ENCODE results near the gene C5orf22.

C5orf22 gene

DNA sequence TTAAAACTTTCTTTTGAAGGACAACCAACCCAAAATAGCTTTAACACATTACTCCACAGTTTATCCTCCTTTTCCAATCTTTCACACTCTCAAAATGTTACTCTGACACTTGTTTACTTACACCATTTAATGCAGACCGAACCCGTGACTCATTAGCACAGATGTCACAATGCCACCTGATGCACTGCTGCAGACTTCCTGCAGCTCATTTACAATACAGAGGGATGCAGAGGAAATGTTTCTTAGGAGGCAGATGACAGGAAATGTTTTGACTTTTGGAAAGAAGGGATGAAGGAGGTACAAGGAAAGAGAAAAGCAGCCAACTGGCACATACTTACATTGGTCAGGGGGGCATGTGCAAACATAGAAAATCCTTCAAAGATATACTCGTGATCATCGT lies 39.2 kb upstream of the C5orf22 start:
- Histone ChIP-seq H3K4me1 (no peaks in the 10 kb centered on the region), H3K4me3 (ENCODE audit: low read depth, low read length) (no peak overlapping the region), H3K4me2 (ENCODE audit: low read length) (no peak overlapping the region), H3K27me3 (ENCODE audit: control insufficient read depth, insufficient read depth, low read length) (no peaks in the 10 kb centered on the region), H3K36me3 (ENCODE audit: control insufficient read depth, insufficient read depth, low read length) (no peaks in the 10 kb centered on the region), H3K27ac (no peak overlapping the region), H3K9ac (no peak overlapping the region), H3K9me3 (ENCODE audit: control insufficient read depth, low read length) (no peaks in the 10 kb centered on the region), H2AFZ (no peak overlapping the region), H3K79me2 (no peaks in the 10 kb centered on the region)
- TF ChIP-seq, protein P1, sequence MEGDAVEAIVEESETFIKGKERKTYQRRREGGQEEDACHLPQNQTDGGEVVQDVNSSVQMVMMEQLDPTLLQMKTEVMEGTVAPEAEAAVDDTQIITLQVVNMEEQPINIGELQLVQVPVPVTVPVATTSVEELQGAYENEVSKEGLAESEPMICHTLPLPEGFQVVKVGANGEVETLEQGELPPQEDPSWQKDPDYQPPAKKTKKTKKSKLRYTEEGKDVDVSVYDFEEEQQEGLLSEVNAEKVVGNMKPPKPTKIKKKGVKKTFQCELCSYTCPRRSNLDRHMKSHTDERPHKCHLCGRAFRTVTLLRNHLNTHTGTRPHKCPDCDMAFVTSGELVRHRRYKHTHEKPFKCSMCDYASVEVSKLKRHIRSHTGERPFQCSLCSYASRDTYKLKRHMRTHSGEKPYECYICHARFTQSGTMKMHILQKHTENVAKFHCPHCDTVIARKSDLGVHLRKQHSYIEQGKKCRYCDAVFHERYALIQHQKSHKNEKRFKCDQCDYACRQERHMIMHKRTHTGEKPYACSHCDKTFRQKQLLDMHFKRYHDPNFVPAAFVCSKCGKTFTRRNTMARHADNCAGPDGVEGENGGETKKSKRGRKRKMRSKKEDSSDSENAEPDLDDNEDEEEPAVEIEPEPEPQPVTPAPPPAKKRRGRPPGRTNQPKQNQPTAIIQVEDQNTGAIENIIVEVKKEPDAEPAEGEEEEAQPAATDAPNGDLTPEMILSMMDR (IDR thresholded peaks at IDR 0.05), result no peak

DNA sequence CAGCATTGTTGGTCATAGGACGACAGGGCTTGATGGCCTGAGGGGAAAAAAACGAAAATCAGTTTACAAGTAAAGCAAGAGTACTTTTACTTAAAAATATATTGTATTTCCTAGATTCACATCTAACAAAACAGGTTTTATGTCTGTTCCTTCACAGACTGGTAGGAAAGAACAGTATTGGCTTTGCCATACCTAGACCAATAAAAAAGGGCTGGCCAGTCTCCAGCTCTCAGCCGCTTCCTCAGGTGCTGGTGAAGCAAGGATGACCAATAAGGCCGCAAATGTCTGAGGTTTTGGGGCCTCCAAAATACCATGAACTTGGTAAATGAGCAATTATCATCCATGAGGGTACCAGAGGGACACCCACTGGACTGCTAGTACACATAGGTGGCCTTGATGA lies 36.8 kb upstream of the C5orf22 start:
- Histone ChIP-seq H3K27ac (no peak overlapping the region), H2AFZ (no peak overlapping the region), H3K27me3 (ENCODE audit: control insufficient read depth, insufficient read depth, low read length) (no peaks in the 10 kb centered on the region), H3K4me3 (ENCODE audit: low read depth, low read length) (no peak overlapping the region), H3K79me2 (no peaks in the 10 kb centered on the region), H3K4me2 (ENCODE audit: low read length) (no peak overlapping the region), H3K4me1 (no peaks in the 10 kb centered on the region), H3K9ac (no peak overlapping the region), H3K36me3 (ENCODE audit: control insufficient read depth, insufficient read depth, low read length) (no peaks in the 10 kb centered on the region), H3K9me3 (ENCODE audit: control insufficient read depth, low read length) (no peaks in the 10 kb centered on the region)
- TF ChIP-seq, protein P1 (IDR thresholded peaks at IDR 0.05), result no peak

DNA sequence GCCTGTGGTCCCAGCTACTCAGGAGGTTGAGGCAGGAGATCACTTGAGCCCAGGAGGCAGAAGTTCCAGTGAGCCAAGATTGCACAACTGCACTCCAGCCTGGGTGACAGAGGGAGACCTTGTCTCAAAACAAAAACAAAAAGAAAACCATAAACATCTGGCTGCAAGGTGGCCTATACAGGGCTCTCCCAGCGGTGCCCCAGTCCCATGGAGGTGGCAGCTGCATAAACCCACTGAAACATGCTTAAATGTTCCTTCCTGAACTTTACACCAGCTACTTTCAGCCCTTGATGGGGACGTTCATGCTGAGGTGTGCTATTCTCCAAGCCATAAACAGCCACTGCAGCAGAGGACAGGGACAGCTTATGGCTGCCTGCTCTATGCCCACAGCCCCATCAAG lies 35.8 kb upstream of the C5orf22 start:
- Histone ChIP-seq H3K27me3 (ENCODE audit: control insufficient read depth, insufficient read depth, low read length) (no peaks in the 10 kb centered on the region), H3K27ac (no peak overlapping the region), H3K36me3 (ENCODE audit: control insufficient read depth, insufficient read depth, low read length) (no peaks in the 10 kb centered on the region), H3K9ac (no peak overlapping the region), H3K9me3 (ENCODE audit: control insufficient read depth, low read length) (no peaks in the 10 kb centered on the region), H3K4me1 (no peaks in the 10 kb centered on the region), H2AFZ (no peak overlapping the region), H3K4me3 (ENCODE audit: low read depth, low read length) (no peak overlapping the region), H3K79me2 (no peaks in the 10 kb centered on the region), H3K4me2 (ENCODE audit: low read length) (no peak overlapping the region)
- TF ChIP-seq, protein P1 (IDR thresholded peaks at IDR 0.05), result no peak

DNA sequence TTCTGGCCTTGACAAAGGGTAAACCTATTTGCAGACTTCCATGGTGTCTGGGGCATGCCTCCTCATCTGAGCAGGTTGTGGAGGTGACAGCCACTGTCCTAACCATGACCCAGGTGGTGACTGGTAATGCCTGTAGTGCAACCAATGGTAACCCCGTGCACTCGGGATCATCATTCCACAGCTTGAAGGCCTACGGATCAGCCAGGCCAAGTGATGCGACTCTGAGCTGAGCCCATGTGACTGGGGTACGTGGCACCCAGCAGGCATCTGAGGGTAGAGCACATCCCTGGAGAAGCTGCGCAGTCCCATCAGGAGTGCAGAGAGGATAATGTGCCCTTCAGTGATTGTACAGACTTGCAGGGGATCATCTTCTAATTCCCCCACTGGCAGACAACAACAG lies 35.2 kb upstream of the C5orf22 start:
- no peak overlapping the region for H3K27ac ChIP-seq
- H3K4me1 ChIP-seq, result no peaks in the 10 kb centered on the region
- no peak overlapping the region for H3K4me2 ChIP-seq (ENCODE audit: low read length)
- H3K9me3 ChIP-seq (ENCODE audit: control insufficient read depth, low read length), result no peaks in the 10 kb centered on the region
- no peak overlapping the region for H2AFZ ChIP-seq
- H3K27me3 ChIP-seq (ENCODE audit: control insufficient read depth, insufficient read depth, low read length), result no peaks in the 10 kb centered on the region
- H3K4me3 ChIP-seq (ENCODE audit: low read depth, low read length), result no peak overlapping the region
- H3K36me3 ChIP-seq (ENCODE audit: control insufficient read depth, insufficient read depth, low read length), result no peaks in the 10 kb centered on the region
- H3K79me2 ChIP-seq, result no peaks in the 10 kb centered on the region
- TF ChIP-seq, protein P1 (IDR thresholded peaks at IDR 0.05), result no peak
- H3K9ac ChIP-seq, result no peak overlapping the region

DNA sequence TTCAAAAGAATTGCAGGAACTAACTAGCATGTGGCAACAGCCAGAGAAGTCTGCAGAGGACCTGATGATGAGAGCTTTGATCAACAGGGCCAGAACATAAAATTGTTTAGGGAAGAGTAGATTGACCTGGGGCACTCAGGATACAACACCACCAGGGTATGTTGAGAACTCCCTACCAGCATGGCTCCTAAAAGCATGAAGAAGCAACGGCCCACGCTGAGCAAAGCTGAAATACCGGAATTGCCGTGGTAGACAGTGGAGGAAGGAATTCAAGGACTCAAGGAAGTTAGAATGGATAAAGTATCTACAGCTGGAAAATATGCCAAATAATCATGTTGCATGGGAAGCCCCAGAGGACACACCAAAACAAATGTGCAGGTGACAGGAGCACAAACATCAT lies 31.8 kb upstream of the C5orf22 start:
- Histone ChIP-seq H3K27me3 (ENCODE audit: control insufficient read depth, insufficient read depth, low read length) (no peaks in the 10 kb centered on the region), H3K4me2 (ENCODE audit: low read length) (no peak overlapping the region), H2AFZ (no peak overlapping the region), H3K9ac (no peak overlapping the region), H3K4me3 (ENCODE audit: low read depth, low read length) (no peak overlapping the region), H3K27ac (no peak overlapping the region), H3K9me3 (ENCODE audit: control insufficient read depth, low read length) (no peaks in the 10 kb centered on the region), H3K36me3 (ENCODE audit: control insufficient read depth, insufficient read depth, low read length) (no peaks in the 10 kb centered on the region), H3K4me1 (peaks cover 8% of the 10 kb centered on the region), H3K79me2 (no peaks in the 10 kb centered on the region)
- TF ChIP-seq, protein P1 (IDR thresholded peaks at IDR 0.05), result no peak
